K562 (cell line): ENCODE data around the gene NABP1. TPM values are rescaled to one million over a fixed set of nuclear protein-coding genes. Genes with fewer than 3 reads are reported as not detected.

Source experiments
- ATAC-seq: fragments of 200-7000 bp; cut with Tn5 transposase; 3 replicates; pipeline ENCODE4 v1.9.1; 2020; ENCODE audit warnings: moderate library complexity
- BruUV-seq: library from RNA; stranded (reverse); fragments of 400-500 nt; replicated peaks from 2 replicates; lab custom pipeline; 2021; lab: Mats Ljungman, UMichigan
- CTCF ChIA-PET: fragments of 300-600 bp; formaldehyde crosslinking; extraction: SDS; loops from one replicate; lab custom pipeline; 2021; ENCODE audit warnings: low intra/inter-chr PET ratio; lab: Yijun Ruan, JAX
- POLR2A ChIA-PET: fragments of 300-600, 350-650 bp; sonication (Branson Sonifier 250); formaldehyde crosslinking; extraction: SDS; loops from one replicate; lab custom pipeline; 2021; ENCODE audit warnings: antibody characterized with exemption, inconsistent platforms; lab: Yijun Ruan, JAX
- DNase-seq, 4 experiments: peaks; one replicate each; pipeline versions ENCODE4 v3.0.0 to v3.0.0-alpha.2; 2011 to 2018; ENCODE audit warnings: low spot score in 3 of 4, mixed read lengths in 3 of 4; ENCODE audit errors: extremely low read depth in 1 of 4
- FAIRE-seq: peaks from 2 replicates; lab custom pipeline; 2011; peaks lifted over from hg19 to GRCh38; lab: Jason Lieb, UNC
- H2AFZ ChIP-seq: 2 replicates; pipeline ENCODE4 v1.6.0; 2011; ENCODE audit warnings: low read depth, low read length, control low read depth, inconsistent platforms
- H3K27ac ChIP-seq: fragments of 200-600 bp; 3 replicates; pipeline ENCODE4 v1.8.0; 2011; ENCODE audit warnings: low read depth, mild to moderate bottlenecking, control low read depth, inconsistent platforms, low read length, moderate library complexity, mixed read lengths; ENCODE audit errors: extremely low read depth
- H3K27me3 ChIP-seq, 2 experiments: fragments of 300-600 bp in 1 of 2; 2 replicates in 1 of 2; 3 replicates in 1 of 2; pipeline versions ENCODE4 v1.6.0 to v1.8.0; 2011; ENCODE audit warnings: inconsistent platforms in 2 of 2, low read length in 2 of 2, mild to moderate bottlenecking in 1 of 2, mixed read lengths in 1 of 2, moderate library complexity in 1 of 2; ENCODE audit not compliant: control insufficient read depth in 2 of 2, insufficient read depth in 2 of 2
- H3K36me3 ChIP-seq: fragments of 300-600 bp; 3 replicates; pipeline ENCODE4 v1.8.0; 2011; ENCODE audit warnings: mild to moderate bottlenecking, low read length, inconsistent platforms; ENCODE audit not compliant: control insufficient read depth, insufficient read depth
- H3K4me1 ChIP-seq, 2 experiments: fragments of 200-600 bp in 1 of 2; replicated peaks in 1 of 2; 2 replicates in 1 of 2; 3 replicates in 1 of 2; pipeline versions ENCODE4 v1.5.1 to v1.8.0; 2011; ENCODE audit warnings: inconsistent platforms in 2 of 2, low read length in 2 of 2, mild to moderate bottlenecking in 1 of 2, mixed read lengths in 1 of 2, moderate library complexity in 1 of 2; ENCODE audit not compliant: control insufficient read depth in 2 of 2, insufficient read depth in 2 of 2
- H3K4me2 ChIP-seq: 2 replicates; pipeline ENCODE4 v1.6.1; 2011; ENCODE audit warnings: low read length, control low read depth, inconsistent platforms, mixed read lengths; ENCODE audit not compliant: insufficient read depth
- H3K4me3 ChIP-seq: fragments of 200-600 bp; sonication (generic), shearing (Covaris generic); 2 replicates; pipeline ENCODE4 v1.5.1; 2016; ENCODE audit warnings: control low read depth, inconsistent platforms
- H3K79me2 ChIP-seq: fragments of 200-600 bp; 3 replicates; pipeline ENCODE4 v1.8.0; 2011; ENCODE audit warnings: low read length, inconsistent platforms; ENCODE audit not compliant: control insufficient read depth, insufficient read depth
- H3K9ac ChIP-seq, 2 experiments: 2 replicates each; pipeline versions ENCODE4 v1.6.0 to v1.6.1; 2011; ENCODE audit warnings: low read depth in 2 of 2, low read length in 2 of 2, control low read depth in 1 of 2, inconsistent platforms in 1 of 2, mild to moderate bottlenecking in 1 of 2, mixed read lengths in 1 of 2; ENCODE audit not compliant: insufficient read depth in 1 of 2
- H3K9me1 ChIP-seq: one replicate; pipeline ENCODE4 v1.6.0; 2011; ENCODE audit warnings: inconsistent platforms, mild to moderate bottlenecking, low read length, moderate library complexity; ENCODE audit not compliant: control insufficient read depth, insufficient read depth
- H3K9me3 ChIP-seq: replicated peaks from 2 replicates; pipeline ENCODE4 v1.5.1; 2011; ENCODE audit warnings: low read depth, low read length, inconsistent platforms; ENCODE audit not compliant: control insufficient read depth, insufficient read depth
- H4K20me1 ChIP-seq: replicated peaks from 2 replicates; pipeline ENCODE4 v1.6.1; 2011; ENCODE audit warnings: low read length, inconsistent platforms, mixed read lengths; ENCODE audit not compliant: control insufficient read depth, insufficient read depth
- FOXA1 ChIP-seq: fragments of 450-650 bp; IDR thresholded peaks from 2 replicates; pipeline ENCODE4 v1.6.1; 2016; ENCODE audit warnings: mild to moderate bottlenecking, borderline replicate concordance
- GATAD2A ChIP-seq: fragments of 450-650 bp; IDR thresholded peaks from 2 replicates; pipeline ENCODE4 v1.6.1; 2017
- HMGN3 ChIP-seq: IDR thresholded peaks from 2 replicates; pipeline ENCODE4 v1.6.1; 2011; ENCODE audit warnings: borderline replicate concordance, low read depth, mild to moderate bottlenecking, mixed read lengths, low read length; ENCODE audit not compliant: insufficient read length; ENCODE audit errors: extremely low read depth
- NFIX ChIP-seq: fragments of 250-450 bp; sonication (Bioruptor Pico); IDR thresholded peaks from 2 replicates; pipeline ENCODE4 v1.4.0; 2020; ENCODE audit warnings: low read depth, mild to moderate bottlenecking, moderate library complexity
- OTX1 ChIP-seq: fragments of 450-650 bp; formaldehyde crosslinking; IDR thresholded peaks from 2 replicates; pipeline ENCODE4 v1.4.0; 2022; ENCODE audit warnings: mild to moderate bottlenecking
- PHF20 ChIP-seq: fragments of 450-650 bp; IDR thresholded peaks from 2 replicates; pipeline ENCODE4 v1.6.1; 2018; ENCODE audit not compliant: partially characterized antibody
- POLR2A ChIP-seq: fragments of 450-650 bp; conservative IDR thresholded peaks from 2 replicates; pipeline ENCODE4 v1.6.1; 2016
- PRMT5 ChIP-seq: sonication (generic); formaldehyde crosslinking; IDR thresholded peaks from 2 replicates; pipeline ENCODE4 v1.5.0; 2020; ENCODE audit warnings: missing genetic modification reagents
- SMARCC2 ChIP-seq: fragments of 450-650 bp; IDR thresholded peaks from 2 replicates; pipeline ENCODE4 v1.6.1; 2017; ENCODE audit warnings: antibody characterized with exemption, moderate library complexity, mild to moderate bottlenecking, low read depth
- SRF ChIP-seq, 2 experiments: fragments of 250-450, 450-650 bp in 1 of 2; sonication (Bioruptor Pico) in 1 of 2; sonication (generic) in 1 of 2; formaldehyde crosslinking; IDR thresholded peaks; 2 replicates each; pipeline versions ENCODE4 v1.5.0 to v1.5.1; 2020 to 2022; ENCODE audit warnings: mild to moderate bottlenecking in 1 of 2, missing genetic modification reagents in 1 of 2
- ZNF263 ChIP-seq: sonication (generic); formaldehyde crosslinking; IDR thresholded peaks from 2 replicates; pipeline ENCODE4 v1.8.0; 2022; ENCODE audit warnings: mild to moderate bottlenecking, missing genetic modification reagents, borderline replicate concordance
- whole genome bisulfite sequencing: fragments of 100-300 bp; shearing (Covaris generic); methylation state at CpG from one replicate; pipeline ENCODE4 v1.1.6; 2016; ENCODE audit warnings: low coverage, mixed read lengths; ENCODE audit not compliant: insufficient coverage; ENCODE audit errors: missing lambda C conversion rate; 5-methylcytosine and 5-hydroxymethylcytosine counted together
- in situ Hi-C: fragments of 300-500 bp; cut with MboI; formaldehyde crosslinking; loops from 4 replicates; pipeline ENCODE4 v1.15.0; 2018; ENCODE audit warnings: inconsistent platforms, mixed read lengths
- intact Hi-C: fragments of 100-400 bp; cut with micrococcal nuclease; formaldehyde crosslinking; loops from 2 replicates; pipeline ENCODE4 v1.14.2; 2022
- polyA plus RNA-seq, 8 experiments: library from polyadenylated mRNA; depleted of rRNA in 4 of 8; stranded (reverse) in 5 of 8; unstranded in 3 of 8; fragments of >200 nt; fragmentation: Nextera tagmentation in 2 of 8; fragmentation: Illumina TruSeq in 1 of 8; extraction: Ambion mirVana in 2 of 8; extraction: Trizol in 1 of 8; gene quantifications; 2 replicates each; pipeline versions ENCODE4 v1.2.1 to v1.2.3, GENCODE V29; 2011 to 2014; ENCODE audit warnings: inconsistent platforms in 1 of 8, missing spikeins in 1 of 8
- total RNA-seq, 7 experiments: library from RNA; depleted of rRNA in 6 of 7; stranded (reverse); fragments of >200 nt in 6 of 7; fragmentation: Illumina TruSeq in 2 of 7; extraction: Trizol in 2 of 7; gene quantifications; 2 replicates each; pipeline versions ENCODE4 v1.2.1 to v1.2.3, GENCODE V29; 2011 to 2021; ENCODE audit warnings: low replicate concordance in 1 of 7
- TF ChIP-seq, protein P1 (sequence below): fragments of 450-650 bp; formaldehyde crosslinking; IDR thresholded peaks from 2 replicates; pipeline ENCODE4 v1.4.0; 2022; ENCODE audit warnings: missing genetic modification characterization
- TF ChIP-seq, protein P2 (sequence below): fragments of 450-650 bp; IDR thresholded peaks from 2 replicates; pipeline ENCODE4 v1.6.1; 2014; ENCODE audit warnings: low read depth, mild to moderate bottlenecking, moderate library complexity, borderline replicate concordance
- TF ChIP-seq, protein P3 (sequence below), 2 experiments: fragments of 450-650 bp in 1 of 2; sonication (generic) in 1 of 2; formaldehyde crosslinking; conservative IDR thresholded peaks; 2 replicates each; pipeline versions ENCODE4 v1.4.0 to v1.8.1; 2020 to 2022; ENCODE audit warnings: mild to moderate bottlenecking in 1 of 2, missing genetic modification reagents in 1 of 2
- TF ChIP-seq, protein P4 (sequence below): fragments of 450-650 bp; IDR thresholded peaks from 2 replicates; pipeline ENCODE4 v1.6.1; 2016; ENCODE audit warnings: borderline replicate concordance

The NABP1 gene
- total and polyA plus RNA-seq, 9 of the 15 experiments (the other 6 are each of a cell fraction or from before 2014, with no cell fraction given), result 12.8 to 44.0 (median 20.2) TPM

DNA sequence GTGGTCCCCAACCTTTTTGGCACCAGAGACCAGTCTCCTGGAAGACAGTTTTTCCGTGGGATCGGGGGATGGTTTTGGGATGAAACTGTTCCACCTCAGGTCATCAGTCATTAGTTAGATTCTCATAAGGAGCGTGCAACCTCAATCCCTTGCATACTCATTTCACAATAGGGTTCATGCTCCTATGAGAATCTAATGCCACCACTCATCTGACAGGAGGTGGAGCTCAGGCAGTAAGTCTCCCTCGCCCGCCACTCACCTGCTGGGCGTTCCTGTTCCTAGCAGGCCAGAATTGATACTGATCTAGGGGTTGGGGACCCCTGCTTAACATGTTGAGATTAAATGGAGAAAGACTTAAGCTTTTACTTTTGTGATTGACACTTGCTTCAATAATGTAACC lies 9.9 kb downstream of the NABP1 start (continued):
- TF ChIP-seq, protein P1, sequence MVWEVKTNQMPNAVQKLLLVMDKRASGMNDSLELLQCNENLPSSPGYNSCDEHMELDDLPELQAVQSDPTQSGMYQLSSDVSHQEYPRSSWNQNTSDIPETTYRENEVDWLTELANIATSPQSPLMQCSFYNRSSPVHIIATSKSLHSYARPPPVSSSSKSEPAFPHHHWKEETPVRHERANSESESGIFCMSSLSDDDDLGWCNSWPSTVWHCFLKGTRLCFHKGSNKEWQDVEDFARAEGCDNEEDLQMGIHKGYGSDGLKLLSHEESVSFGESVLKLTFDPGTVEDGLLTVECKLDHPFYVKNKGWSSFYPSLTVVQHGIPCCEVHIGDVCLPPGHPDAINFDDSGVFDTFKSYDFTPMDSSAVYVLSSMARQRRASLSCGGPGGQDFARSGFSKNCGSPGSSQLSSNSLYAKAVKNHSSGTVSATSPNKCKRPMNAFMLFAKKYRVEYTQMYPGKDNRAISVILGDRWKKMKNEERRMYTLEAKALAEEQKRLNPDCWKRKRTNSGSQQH (CRISPR knock-in tag), result no peak
- TF ChIP-seq PHF20 (no peak), SRF (CRISPR knock-in tag; IDR thresholded peaks at IDR 0.05) (no peak), PRMT5 (no peak)
- TF ChIP-seq, protein P2, sequence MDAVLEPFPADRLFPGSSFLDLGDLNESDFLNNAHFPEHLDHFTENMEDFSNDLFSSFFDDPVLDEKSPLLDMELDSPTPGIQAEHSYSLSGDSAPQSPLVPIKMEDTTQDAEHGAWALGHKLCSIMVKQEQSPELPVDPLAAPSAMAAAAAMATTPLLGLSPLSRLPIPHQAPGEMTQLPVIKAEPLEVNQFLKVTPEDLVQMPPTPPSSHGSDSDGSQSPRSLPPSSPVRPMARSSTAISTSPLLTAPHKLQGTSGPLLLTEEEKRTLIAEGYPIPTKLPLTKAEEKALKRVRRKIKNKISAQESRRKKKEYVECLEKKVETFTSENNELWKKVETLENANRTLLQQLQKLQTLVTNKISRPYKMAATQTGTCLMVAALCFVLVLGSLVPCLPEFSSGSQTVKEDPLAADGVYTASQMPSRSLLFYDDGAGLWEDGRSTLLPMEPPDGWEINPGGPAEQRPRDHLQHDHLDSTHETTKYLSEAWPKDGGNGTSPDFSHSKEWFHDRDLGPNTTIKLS, result no peak

DNA sequence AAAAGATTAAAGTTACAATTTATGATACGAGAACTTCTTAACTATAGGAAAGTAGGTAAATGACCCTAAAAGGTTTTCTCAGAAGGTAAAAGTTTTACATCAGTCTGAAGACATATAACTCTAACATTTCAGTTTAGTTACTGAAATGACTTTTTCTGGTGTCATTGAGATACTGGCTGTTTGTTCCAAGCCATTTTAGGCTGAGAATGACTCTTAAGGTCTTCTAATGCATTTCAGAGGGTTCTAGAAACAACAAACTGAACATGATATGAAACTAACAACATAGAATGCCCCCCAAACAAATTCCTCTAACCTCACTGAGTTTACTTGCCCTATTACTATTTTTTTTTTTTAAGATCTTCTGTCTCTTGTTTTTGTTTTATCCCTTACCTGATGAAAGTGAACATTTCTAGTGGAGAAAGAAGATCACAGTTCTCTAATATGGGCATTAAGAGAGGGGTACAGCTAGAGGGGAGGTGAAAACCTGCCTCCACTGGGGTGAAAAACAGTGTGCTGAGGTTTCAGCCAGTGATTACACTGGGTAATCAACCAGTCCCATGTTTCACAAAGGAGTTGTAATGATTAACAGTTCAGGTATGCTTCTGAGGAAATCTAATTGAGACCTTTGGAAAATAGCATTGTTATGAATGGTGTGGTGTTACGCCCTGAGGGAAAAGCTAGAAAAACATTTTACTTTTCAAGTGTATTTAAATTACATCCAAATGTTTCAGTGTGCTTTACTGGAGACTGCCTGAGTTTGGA lies 11.2 kb downstream of the NABP1 start:
- ChIA-PET POLR2A (interaction anchor here (2.8 kb wide), 1 partner anchor 10 kb away, joined by 23 read pairs; the partner anchor contains the start of gene NABP1), CTCF (no interaction called here)
- Histone ChIP-seq H2AFZ (no peak overlapping the region), H3K36me3 (peaks cover 45% of the 10 kb centered on the region), H3K4me2 (no peak overlapping the region), H3K79me2 (no peaks in the 10 kb centered on the region; the same call in 2 of the 3 replicates), H3K4me1 (peaks cover 4 to 7% of the 10 kb centered on the region in 2 experiments; a peak in 3 of 5 replicates), H3K4me3 (no peak overlapping the region), H3K27me3 (no peaks in the 10 kb centered on the region), H3K9me1 (no peaks in the 10 kb centered on the region), H4K20me1 (no peaks in the 10 kb centered on the region), H3K9me3 (no peaks in the 10 kb centered on the region), H3K9ac (no peak overlapping the region), H3K27ac (no peak overlapping the region)
- in situ Hi-C loops (no loop called here), intact Hi-C loops (no loop called here)
- no peak for DNase-seq
- no peak for FAIRE-seq
- 96% methylated on average over 2 of the region's 2 CpGs for WGBS
- peak; percentile 58 for ATAC-seq
- BruUV-seq, result no TSS peak
- TF ChIP-seq GATAD2A (no peak), HMGN3 (no peak), ZNF263 (CRISPR knock-in tag) (no peak), FOXA1 (no peak), OTX1 (CRISPR knock-in tag) (no peak), NFIX (CRISPR knock-in tag) (no peak), SMARCC2 (no peak), POLR2A (peak; percentile 33)
- TF ChIP-seq, protein P3, sequence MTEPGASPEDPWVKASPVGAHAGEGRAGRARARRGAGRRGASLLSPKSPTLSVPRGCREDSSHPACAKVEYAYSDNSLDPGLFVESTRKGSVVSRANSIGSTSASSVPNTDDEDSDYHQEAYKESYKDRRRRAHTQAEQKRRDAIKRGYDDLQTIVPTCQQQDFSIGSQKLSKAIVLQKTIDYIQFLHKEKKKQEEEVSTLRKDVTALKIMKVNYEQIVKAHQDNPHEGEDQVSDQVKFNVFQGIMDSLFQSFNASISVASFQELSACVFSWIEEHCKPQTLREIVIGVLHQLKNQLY (CRISPR knock-in tag; conservative IDR thresholded peaks at IDR 0.05), result no peak
- TF ChIP-seq, protein P4, sequence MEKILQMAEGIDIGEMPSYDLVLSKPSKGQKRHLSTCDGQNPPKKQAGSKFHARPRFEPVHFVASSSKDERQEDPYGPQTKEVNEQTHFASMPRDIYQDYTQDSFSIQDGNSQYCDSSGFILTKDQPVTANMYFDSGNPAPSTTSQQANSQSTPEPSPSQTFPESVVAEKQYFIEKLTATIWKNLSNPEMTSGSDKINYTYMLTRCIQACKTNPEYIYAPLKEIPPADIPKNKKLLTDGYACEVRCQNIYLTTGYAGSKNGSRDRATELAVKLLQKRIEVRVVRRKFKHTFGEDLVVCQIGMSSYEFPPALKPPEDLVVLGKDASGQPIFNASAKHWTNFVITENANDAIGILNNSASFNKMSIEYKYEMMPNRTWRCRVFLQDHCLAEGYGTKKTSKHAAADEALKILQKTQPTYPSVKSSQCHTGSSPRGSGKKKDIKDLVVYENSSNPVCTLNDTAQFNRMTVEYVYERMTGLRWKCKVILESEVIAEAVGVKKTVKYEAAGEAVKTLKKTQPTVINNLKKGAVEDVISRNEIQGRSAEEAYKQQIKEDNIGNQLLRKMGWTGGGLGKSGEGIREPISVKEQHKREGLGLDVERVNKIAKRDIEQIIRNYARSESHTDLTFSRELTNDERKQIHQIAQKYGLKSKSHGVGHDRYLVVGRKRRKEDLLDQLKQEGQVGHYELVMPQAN, result no peak
